Activated CD8-positive, alpha-beta memory T cell treated with anti-CD3 and anti-CD28 coated beads, Interleukin-2, amount 10 ng/mL, durations not matched to agents 7 days and 5 days (primary cell): ENCODE results near the gene TPP2. TPM values are rescaled to one million over a fixed set of nuclear protein-coding genes. Genes with fewer than 3 reads are reported as not detected.

Source experiments
- ATAC-seq: fragments of 150-1000 bp; cut with Tn5 transposase; one replicate; pipeline ENCODE4 v1.10.0; 2021; ENCODE audit warnings: moderate library complexity
- CTCF ChIA-PET: fragments of 350-600 bp; sonication (Branson Sonifier 250); formaldehyde crosslinking; loops from one replicate; lab custom pipeline; 2021; ENCODE audit warnings: antibody characterized with exemption; lab: Charles Lee
- DNase-seq: peaks from one replicate; pipeline ENCODE4 v3.0.0-alpha.2; 2020
- H3K27ac Mint-ChIP-seq: one replicate; pipeline ENCODE4 v1.8.0; 2021; ENCODE audit warnings: mild to moderate bottlenecking, mixed read lengths
- H3K27me3 Mint-ChIP-seq: one replicate; pipeline ENCODE4 v1.8.0; 2021; ENCODE audit warnings: mixed read lengths
- H3K36me3 Mint-ChIP-seq: one replicate; pipeline ENCODE4 v1.8.0; 2021; ENCODE audit warnings: mild to moderate bottlenecking, mixed read lengths
- H3K4me1 Mint-ChIP-seq: one replicate; pipeline ENCODE4 v1.8.0; 2021; ENCODE audit warnings: mixed read lengths
- H3K4me3 Mint-ChIP-seq: one replicate; pipeline ENCODE4 v1.8.0; 2021; ENCODE audit warnings: mild to moderate bottlenecking, moderate library complexity, mixed read lengths
- H3K9me3 Mint-ChIP-seq: one replicate; pipeline ENCODE4 v1.8.0; 2022; ENCODE audit warnings: low read depth, mixed read lengths
- total RNA-seq, 2 experiments: library from RNA; stranded (reverse); gene quantifications; one replicate each; pipeline ENCODE4 v1.2.3, GENCODE V29; 2021

Gene TPP2
- total RNA-seq, 2 experiments from 2014 or later, result 74.8 to 95.7 TPM

- ATAC-seq, result no peak
- no peaks in the 10 kb centered on the region for H3K36me3 Mint-ChIP-seq
- no peak overlapping the region for H3K4me3 Mint-ChIP-seq
- no peak for DNase-seq
- CTCF ChIA-PET, result no interaction called here
- no peaks in the 10 kb centered on the region for H3K9me3 Mint-ChIP-seq
- H3K27ac Mint-ChIP-seq, result no peak overlapping the region
- peaks cover 41% of the 10 kb centered on the region for H3K27me3 Mint-ChIP-seq
- H3K4me1 Mint-ChIP-seq, result no peaks in the 10 kb centered on the region
These were observed 96.5 kb downstream of the TPP2 start for GRCh38 chr13:102693250-102693649.

- Mint-ChIP-seq H3K27ac (no peak overlapping the region), H3K36me3 (no peaks in the 10 kb centered on the region), H3K4me3 (no peak overlapping the region), H3K9me3 (no peaks in the 10 kb centered on the region), H3K27me3 (peaks cover 40% of the 10 kb centered on the region), H3K4me1 (no peaks in the 10 kb centered on the region)
- CTCF ChIA-PET, result no interaction called here
- no peak for DNase-seq
- no peak for ATAC-seq
These were observed 97.0 kb downstream of the TPP2 start for GRCh38 chr13:102693776-102694175.

DNA sequence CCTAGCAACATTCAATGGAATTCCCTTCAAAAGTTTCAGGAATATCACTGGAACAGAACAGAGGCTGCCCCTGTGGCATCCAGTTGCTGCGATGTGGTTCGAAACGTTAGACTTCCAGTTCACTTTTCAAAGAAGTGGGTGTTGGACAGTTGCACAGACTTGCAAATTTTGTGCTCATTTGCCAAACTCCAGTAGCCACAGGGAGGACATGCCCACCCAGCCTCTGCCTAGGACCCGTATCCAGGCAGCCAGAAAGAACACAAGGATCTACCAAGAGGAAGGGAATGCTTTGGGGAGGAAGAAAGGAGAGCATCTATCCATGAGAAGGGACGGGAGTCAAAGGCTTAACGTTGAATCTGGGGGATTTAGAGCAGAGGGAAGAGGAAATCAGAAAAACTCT is 98.2 kb downstream of the TPP2 start, which contains the start of gene METTL21C:
Gene METTL21C, minus strand, starts transcription at position 108 of the 400 bp plus-strand sequence. CDS start 546 bp downstream, outside the sequence.
- Mint-ChIP-seq H3K27me3 (peaks cover 40% of the 10 kb centered on the region), H3K27ac (no peak within 1 kb of the TSS), H3K36me3 (no peaks in the 10 kb centered on the region), H3K4me3 (no peak within 1 kb of the TSS), H3K4me1 (no peaks in the 10 kb centered on the region), H3K9me3 (no peaks in the 10 kb centered on the region)
- CTCF ChIA-PET, result no interaction called here
- DNase-seq (no peak), ATAC-seq (no peak)

GRCh38 chr13:102696465-102696864 is 99.7 kb downstream of the TPP2 start:
- H3K9me3 Mint-ChIP-seq, result no peaks in the 10 kb centered on the region
- H3K4me3 Mint-ChIP-seq, result no peak overlapping the region
- DNase-seq (no peak), ATAC-seq (no peak)
- CTCF ChIA-PET, result no interaction called here
- no peaks in the 10 kb centered on the region for H3K36me3 Mint-ChIP-seq
- peaks cover 37% of the 10 kb centered on the region for H3K27me3 Mint-ChIP-seq
- H3K27ac Mint-ChIP-seq, result no peak overlapping the region
- no peaks in the 10 kb centered on the region for H3K4me1 Mint-ChIP-seq

DNA sequence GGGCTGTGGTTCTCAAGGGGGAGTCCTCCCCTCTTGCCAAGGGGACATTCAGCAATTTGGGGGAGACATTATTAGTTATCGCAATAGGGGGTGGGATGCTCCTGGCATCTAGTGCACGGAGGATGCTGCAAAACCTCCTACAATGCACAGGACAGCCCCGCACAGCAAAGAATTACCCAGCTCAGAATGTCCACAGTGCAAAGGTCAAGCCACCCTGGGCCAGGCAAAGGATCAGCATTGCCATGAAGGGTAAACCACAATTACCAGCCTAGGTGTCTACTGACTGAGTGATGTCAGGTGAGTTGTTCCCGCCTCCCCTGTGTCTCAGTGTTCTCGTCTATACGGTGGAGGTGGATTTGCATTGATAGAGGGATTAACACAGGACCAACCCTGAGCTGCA is 100.5 kb downstream of the TPP2 start:
- ATAC-seq (no peak), DNase-seq (no peak)
- Mint-ChIP-seq H3K4me3 (no peak overlapping the region), H3K27me3 (peaks cover 31% of the 10 kb centered on the region), H3K9me3 (no peaks in the 10 kb centered on the region), H3K36me3 (no peaks in the 10 kb centered on the region), H3K4me1 (no peaks in the 10 kb centered on the region), H3K27ac (no peak overlapping the region)
- CTCF ChIA-PET, result no interaction called here

GRCh38 chr13:102697929-102698648 is 101.3 kb downstream of the TPP2 start:
- Mint-ChIP-seq H3K27me3 (peaks cover 26% of the 10 kb centered on the region), H3K4me3 (no peak overlapping the region), H3K9me3 (no peaks in the 10 kb centered on the region), H3K4me1 (no peaks in the 10 kb centered on the region), H3K27ac (no peak overlapping the region), H3K36me3 (no peaks in the 10 kb centered on the region)
- ATAC-seq (no peak), DNase-seq (no peak)
- CTCF ChIA-PET, result no interaction called here

GRCh38 chr13:102698649-102698980 is 101.8 kb downstream of the TPP2 start:
- no peak overlapping the region for H3K4me3 Mint-ChIP-seq
- ATAC-seq (no peak), DNase-seq (no peak)
- H3K4me1 Mint-ChIP-seq, result no peaks in the 10 kb centered on the region
- CTCF ChIA-PET, result no interaction called here
- H3K27me3 Mint-ChIP-seq, result peaks cover 23% of the 10 kb centered on the region
- H3K36me3 Mint-ChIP-seq, result no peaks in the 10 kb centered on the region
- H3K27ac Mint-ChIP-seq, result no peak overlapping the region
- H3K9me3 Mint-ChIP-seq, result no peaks in the 10 kb centered on the region

GRCh38 chr13:102699504-102699903 is 102.7 kb downstream of the TPP2 start:
- ATAC-seq, result no peak
- H3K4me3 Mint-ChIP-seq, result no peak overlapping the region
- H3K9me3 Mint-ChIP-seq, result no peaks in the 10 kb centered on the region
- H3K36me3 Mint-ChIP-seq, result no peaks in the 10 kb centered on the region
- CTCF ChIA-PET, result no interaction called here
- no peak overlapping the region for H3K27ac Mint-ChIP-seq
- peaks cover 21% of the 10 kb centered on the region for H3K27me3 Mint-ChIP-seq
- H3K4me1 Mint-ChIP-seq, result no peaks in the 10 kb centered on the region
- no peak for DNase-seq

DNA sequence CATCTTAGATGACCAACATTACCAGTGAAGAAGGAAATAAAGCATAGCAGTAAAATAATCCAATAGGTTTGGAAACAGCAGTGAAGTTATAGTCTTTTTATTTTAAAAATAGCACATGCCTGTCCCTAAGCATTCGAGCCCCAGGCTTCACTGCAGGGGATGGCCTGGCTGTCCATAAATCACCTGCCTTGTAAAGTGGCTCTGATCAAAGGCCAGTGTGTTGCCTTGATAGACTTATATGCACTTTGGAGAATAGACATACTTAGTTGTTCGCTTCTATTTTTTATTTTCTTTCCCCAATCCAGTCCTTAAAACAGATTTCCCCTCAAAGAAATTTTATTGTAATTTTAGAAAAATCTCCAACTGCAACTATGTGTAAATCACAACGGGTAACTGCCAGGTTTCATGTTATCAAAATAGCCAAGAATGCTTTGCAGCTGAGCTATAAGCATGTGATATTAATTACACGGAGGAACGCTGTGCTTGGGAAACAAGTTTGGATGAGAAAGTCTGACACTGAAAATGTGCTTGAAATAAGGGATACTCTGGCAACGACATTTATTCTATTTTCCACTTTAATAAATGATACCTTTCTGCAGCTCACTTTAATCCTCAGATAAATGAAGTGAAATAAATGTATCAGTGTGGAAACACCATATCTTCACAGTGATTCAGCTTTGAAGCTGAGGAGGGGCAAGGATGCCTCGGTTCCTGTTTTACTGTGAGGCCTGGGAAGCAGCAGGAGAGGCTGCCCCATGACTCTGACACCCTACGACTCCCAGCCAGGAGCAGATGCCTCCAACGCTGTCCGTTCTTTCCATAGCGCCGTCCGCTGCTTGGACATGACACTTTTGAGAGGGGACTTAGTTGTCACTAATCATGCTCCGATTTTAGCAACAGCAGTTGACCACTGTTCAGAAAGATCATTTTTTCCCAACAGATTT is 103.6 kb downstream of the TPP2 start:
- H3K27me3 Mint-ChIP-seq, result peaks cover 19% of the 10 kb centered on the region
- H3K4me3 Mint-ChIP-seq, result no peak overlapping the region
- no peak for DNase-seq
- no peaks in the 10 kb centered on the region for H3K9me3 Mint-ChIP-seq
- H3K4me1 Mint-ChIP-seq, result no peaks in the 10 kb centered on the region
- CTCF ChIA-PET, result no interaction called here
- H3K36me3 Mint-ChIP-seq, result no peaks in the 10 kb centered on the region
- H3K27ac Mint-ChIP-seq, result no peak overlapping the region
- ATAC-seq, result no peak

- no peak overlapping the region for H3K27ac Mint-ChIP-seq
- ATAC-seq (no peak), DNase-seq (no peak)
- peaks cover 17% of the 10 kb centered on the region for H3K27me3 Mint-ChIP-seq
- no peaks in the 10 kb centered on the region for H3K4me1 Mint-ChIP-seq
- CTCF ChIA-PET, result no interaction called here
- H3K4me3 Mint-ChIP-seq, result no peak overlapping the region
- no peaks in the 10 kb centered on the region for H3K36me3 Mint-ChIP-seq
- no peaks in the 10 kb centered on the region for H3K9me3 Mint-ChIP-seq
These were observed 104.5 kb downstream of the TPP2 start for GRCh38 chr13:102701331-102701730.

DNA sequence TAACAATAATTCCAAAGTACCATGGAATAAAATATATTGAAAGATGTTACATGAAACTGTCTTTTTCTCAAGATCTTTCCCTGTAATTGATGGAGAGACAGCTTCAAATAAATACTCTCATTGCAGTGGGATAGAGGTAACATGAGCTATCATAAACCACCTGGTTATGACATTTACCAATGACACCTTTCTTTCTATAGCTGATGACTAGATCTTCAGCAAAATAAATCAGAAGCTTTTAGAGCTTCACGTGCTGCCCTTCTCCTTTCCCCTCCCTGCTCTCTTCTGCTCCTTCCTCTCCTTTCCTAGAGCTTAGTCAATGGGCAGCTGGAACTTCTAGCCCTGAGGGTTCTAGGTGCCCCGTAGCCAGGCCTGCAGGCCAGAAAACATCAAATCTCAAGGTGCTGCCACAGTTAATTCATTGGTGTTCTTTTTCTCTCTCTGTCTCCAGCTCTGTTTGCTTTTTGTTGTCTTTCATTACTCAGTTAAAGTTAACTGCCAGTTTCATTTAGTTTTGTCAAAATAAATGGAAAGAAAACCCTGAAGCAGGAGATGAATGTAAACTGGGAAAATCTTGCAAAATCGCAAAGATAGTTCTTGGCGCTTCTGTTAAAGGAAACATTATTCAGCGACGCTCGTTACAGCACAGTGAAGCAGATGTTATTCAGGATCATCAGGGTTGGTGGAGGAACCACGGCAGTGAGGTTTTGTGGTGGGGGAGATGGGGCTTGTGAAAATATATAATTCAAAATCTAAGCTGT is 106.4 kb downstream of the TPP2 start:
- ATAC-seq, result no peak
- Mint-ChIP-seq H3K4me3 (no peak overlapping the region), H3K27ac (no peak overlapping the region), H3K4me1 (no peaks in the 10 kb centered on the region), H3K36me3 (no peaks in the 10 kb centered on the region), H3K9me3 (no peaks in the 10 kb centered on the region), H3K27me3 (peaks cover 21% of the 10 kb centered on the region)
- DNase-seq, result no peak
- CTCF ChIA-PET, result interaction anchor here (1.1 kb wide), 1 partner anchor 11 kb away, joined by 4 read pairs; no protein-coding TSS in a partner anchor

GRCh38 chr13:102703726-102704035 is 106.9 kb downstream of the TPP2 start:
- H3K27ac Mint-ChIP-seq, result no peak overlapping the region

More at GRCh38 chr13:102703726-102704035, 106.9 kb downstream of the TPP2 start:
- H3K27me3 Mint-ChIP-seq, result peaks cover 20% of the 10 kb centered on the region
- no peaks in the 10 kb centered on the region for H3K36me3 Mint-ChIP-seq
- H3K9me3 Mint-ChIP-seq, result no peaks in the 10 kb centered on the region
- no peak overlapping the region for H3K4me3 Mint-ChIP-seq
- CTCF ChIA-PET, result interaction anchor here (1.1 kb wide), 1 partner anchor 12 kb away, joined by 4 read pairs; no protein-coding TSS in a partner anchor
- H3K4me1 Mint-ChIP-seq, result no peaks in the 10 kb centered on the region
- no peak for ATAC-seq
- DNase-seq, result no peak
